Measurements from ENCODE around the gene MIF4GD. TPM values are rescaled to one million over a fixed set of nuclear protein-coding genes. Genes with fewer than 3 reads are reported as not detected.

MIF4GD gene
- total RNA-seq, 4 donors from 2014 or later, result 22.9 to 30.3 (median 24.3) TPM

GRCh38 chr17:75271233-75271954 lies 363 bp upstream of the MIF4GD start:
- peak in 2 of 3 donors; percentile 62 to 94 for TF ChIP-seq CTCF (IDR thresholded peaks at IDR 0.05)
- peak; percentile 86 for ATAC-seq (ENCODE audit: low FRiP score)
- DNase-seq (ENCODE audit: low spot score), result no peak

- TF ChIP-seq CTCF (IDR thresholded peaks at IDR 0.05), result no peak
- peak; percentile 79 for ATAC-seq (ENCODE audit: low FRiP score)
- peak; percentile 46 for DNase-seq (ENCODE audit: low spot score)
Measured at GRCh38 chr17:75270218-75270965, 639 bp downstream of the MIF4GD start.

GRCh38 chr17:75269844-75270217 lies 1.2 kb downstream of the MIF4GD start:
- TF ChIP-seq CTCF (IDR thresholded peaks at IDR 0.05), result no peak
- ATAC-seq (ENCODE audit: low FRiP score), result no peak
- DNase-seq (ENCODE audit: low spot score), result no peak

- TF ChIP-seq CTCF (IDR thresholded peaks at IDR 0.05), result no peak
- DNase-seq (ENCODE audit: low spot score), result no peak
- no peak for ATAC-seq (ENCODE audit: low FRiP score)
Measured at GRCh38 chr17:75267411-75268232, 3.4 kb downstream of the MIF4GD start.

GRCh38 chr17:75267153-75267410 lies 3.9 kb downstream of the MIF4GD start:
- TF ChIP-seq CTCF (IDR thresholded peaks at IDR 0.05), result no peak
- ATAC-seq (ENCODE audit: low FRiP score), result no peak
- no peak for DNase-seq (ENCODE audit: low spot score)

- DNase-seq (ENCODE audit: low spot score) (no peak), ATAC-seq (ENCODE audit: low FRiP score) (no peak)
- TF ChIP-seq CTCF (IDR thresholded peaks at IDR 0.05), result no peak
Measured at GRCh38 chr17:75266316-75267152, 4.5 kb downstream of the MIF4GD start.
